Activated CD4-positive, alpha-beta T cell treated with anti-CD3 and anti-CD28 coated beads for 48 hours (primary cell): ENCODE data around the gene VWA5A.
A peak's percentile ranks its signal among the peaks of the same experiment; 100 is the strongest.

Experiments
- DNase-seq: peaks from one replicate; pipeline ENCODE4 v3.0.0-alpha.2; 2020

The VWA5A gene

DNA sequence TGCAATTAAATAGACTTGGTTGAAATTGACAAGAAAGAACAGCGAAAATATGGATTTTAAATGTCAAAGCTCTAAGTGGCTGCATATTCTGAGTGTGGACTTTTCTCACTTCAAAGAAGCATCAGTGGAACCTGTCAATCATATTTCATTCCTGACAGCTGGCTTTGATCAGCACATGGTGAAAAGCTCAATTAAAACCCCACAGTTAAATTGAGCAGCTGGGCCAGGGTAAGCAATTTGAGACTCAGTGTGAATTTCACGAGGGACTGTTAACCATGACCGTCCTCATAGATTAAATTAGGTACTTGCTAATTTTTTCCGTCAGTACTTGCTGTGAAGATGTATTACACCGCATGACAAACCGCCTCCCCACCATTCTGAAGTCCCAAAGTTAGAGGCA lies 56.9 kb downstream of the VWA5A start:
- DNase-seq = no peak

DNA sequence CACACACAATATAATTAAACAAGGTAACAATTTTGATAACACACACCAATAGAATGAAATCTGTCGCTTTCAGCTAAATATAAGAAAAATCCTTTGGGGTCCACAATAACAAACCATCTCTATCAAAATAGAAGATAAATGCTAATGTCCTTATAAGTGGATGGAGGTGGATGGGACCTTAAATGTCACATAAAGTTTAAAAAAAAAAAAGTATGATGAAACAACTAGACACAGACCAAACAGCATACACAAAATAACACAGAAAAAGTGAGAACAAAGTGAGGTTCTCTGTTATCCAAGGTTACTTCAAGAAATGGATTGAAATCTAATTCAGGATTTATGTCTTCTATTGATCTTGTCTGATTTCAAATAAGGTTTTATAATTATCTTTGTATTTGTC lies 57.3 kb downstream of the VWA5A start:
- no peak for DNase-seq

DNA sequence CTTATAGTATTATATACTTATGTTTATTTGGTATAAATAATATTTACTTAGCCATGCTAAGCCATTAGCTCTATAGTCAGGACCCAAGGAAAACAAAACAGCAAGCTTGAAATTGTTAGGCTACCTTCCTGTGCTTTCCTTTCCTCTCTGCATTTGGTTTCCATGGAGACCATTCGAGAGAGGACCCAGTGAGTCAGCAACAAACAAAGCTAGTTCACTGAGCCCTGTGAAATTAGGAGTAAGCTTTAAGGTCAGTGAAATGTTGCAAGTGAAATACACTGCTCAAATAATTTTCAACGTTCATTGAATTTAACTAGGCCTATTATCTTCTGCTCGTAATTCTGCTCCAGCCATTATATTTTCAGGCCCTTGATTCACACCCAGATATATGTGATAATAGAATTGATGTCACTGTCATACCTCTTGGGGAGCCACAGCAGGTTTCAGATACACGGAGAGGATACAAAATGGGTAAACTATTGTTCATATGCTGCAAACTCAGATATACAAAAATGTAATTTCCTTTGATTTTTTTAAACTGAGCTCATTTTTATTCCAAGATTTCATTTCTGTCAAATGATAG lies 58.8 kb downstream of the VWA5A start:
- DNase-seq = no peak

DNA sequence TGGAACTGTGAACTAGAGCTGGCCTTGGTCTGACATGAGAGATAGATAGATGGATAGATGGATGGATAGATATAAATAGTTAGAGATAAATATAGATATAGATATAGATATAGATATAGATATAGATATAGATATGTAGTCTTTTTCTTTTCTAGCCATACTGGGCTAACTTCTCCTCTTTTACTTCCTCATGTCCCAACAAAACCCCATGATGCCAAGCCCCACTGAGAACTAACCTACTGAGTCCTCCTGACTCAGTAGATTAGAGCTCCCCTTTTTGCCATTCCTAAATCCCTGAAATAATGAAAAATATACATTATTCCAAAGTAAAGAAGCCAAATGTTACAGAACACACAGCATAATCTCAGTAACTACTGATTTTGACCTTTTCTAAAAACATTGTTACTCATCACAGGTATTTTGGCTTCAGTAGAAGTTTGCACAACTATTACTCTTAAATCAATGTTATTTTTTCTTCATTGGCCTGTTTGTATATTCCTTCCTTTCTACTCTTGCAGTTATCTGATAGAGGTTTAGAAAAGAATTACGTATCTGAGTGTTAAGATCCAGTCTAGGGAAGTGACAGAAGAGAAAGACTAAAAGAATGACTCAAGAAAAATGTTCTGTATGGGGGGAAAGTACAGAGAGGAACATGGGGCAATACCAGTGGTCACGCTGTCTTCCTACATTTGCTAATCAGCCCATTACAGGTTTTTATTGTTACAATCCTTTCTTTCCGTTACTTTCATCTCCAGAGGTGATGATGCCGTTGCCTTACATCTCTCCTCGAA lies 61.9 kb downstream of the VWA5A start:
- DNase-seq = no peak

DNA sequence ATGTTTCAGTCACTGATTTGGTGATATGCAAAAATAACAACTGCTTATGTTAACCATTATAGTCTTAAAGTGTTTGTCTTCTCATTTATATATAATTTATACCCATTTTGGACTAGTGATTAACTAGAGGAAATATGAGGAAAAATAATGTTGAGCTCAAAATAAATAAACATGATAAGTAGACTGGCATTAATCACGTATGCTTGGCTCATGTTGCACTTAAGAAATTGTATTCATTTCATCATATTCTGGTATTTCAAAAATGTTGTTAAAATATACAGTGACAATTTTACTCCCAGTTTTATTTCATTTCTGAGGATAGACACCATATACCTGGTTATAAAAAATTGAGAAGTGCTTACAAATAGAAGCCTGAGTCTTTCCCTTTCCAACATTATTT lies 64.1 kb downstream of the VWA5A start:
- no peak for DNase-seq

DNA sequence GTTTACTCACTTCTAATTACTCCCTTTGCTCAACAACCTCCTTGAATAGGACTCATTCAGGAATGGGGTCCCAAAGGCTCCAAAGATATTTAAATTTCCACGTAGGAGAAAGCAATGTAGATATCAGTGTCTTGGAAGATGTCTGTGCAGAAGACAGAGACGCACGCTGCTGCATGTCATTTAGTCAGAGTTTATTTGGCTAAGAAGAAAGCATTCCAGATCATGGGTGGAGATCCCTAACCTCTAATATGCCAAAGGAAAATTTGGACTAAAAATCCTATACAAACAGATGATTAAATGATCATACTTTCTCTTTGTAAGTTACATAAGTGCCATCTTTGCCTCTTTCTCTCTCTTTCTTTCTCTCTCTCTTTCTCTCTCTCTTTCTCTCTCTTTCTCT lies 67.8 kb downstream of the VWA5A start, which contains the start of gene OR10D3:
TSS of gene OR10D3 (plus strand) at position 278 of the 400 bp plus-strand sequence. CDS start 1,925 bp downstream, outside the sequence.
- no peak for DNase-seq

DNA sequence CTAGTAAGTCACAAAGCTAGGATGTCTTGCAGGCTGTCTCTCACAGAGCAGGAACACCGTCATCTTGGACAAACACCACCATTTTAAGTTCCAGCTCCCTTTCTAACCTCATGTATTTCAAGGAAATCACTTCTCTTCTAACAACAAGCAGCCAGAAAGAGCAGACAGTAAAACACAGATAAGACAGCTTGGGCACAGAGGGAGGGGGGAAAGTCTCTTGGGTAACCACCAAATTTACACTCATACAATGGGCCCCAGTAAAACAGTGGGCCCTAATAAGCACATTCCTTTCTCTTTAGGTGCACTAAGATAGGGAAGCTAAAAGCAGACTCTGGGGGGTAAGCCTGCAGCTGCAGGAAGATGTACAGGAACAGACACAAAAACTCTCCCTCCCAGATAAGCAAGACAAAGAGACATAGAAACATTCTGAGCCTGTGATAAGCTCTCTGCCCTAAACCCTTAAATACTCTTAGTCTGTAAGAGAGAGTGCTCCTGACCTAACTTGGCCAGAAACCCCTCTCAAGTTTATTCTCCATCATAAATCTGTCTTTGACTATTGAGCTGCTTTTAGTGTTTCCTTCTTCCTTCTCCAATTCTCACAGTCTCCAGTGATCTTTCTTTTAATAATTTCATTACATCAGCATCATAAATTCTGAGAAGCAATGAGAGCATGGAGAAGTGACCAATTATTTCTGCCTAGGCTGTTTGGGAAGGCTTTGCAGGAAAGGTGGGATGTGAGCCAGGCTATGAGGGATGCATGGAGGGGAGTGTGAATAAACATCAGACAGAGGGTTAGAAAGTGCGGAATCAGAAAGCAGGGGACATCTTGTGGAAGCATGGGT lies 75.3 kb downstream of the VWA5A start:
- no peak for DNase-seq

DNA sequence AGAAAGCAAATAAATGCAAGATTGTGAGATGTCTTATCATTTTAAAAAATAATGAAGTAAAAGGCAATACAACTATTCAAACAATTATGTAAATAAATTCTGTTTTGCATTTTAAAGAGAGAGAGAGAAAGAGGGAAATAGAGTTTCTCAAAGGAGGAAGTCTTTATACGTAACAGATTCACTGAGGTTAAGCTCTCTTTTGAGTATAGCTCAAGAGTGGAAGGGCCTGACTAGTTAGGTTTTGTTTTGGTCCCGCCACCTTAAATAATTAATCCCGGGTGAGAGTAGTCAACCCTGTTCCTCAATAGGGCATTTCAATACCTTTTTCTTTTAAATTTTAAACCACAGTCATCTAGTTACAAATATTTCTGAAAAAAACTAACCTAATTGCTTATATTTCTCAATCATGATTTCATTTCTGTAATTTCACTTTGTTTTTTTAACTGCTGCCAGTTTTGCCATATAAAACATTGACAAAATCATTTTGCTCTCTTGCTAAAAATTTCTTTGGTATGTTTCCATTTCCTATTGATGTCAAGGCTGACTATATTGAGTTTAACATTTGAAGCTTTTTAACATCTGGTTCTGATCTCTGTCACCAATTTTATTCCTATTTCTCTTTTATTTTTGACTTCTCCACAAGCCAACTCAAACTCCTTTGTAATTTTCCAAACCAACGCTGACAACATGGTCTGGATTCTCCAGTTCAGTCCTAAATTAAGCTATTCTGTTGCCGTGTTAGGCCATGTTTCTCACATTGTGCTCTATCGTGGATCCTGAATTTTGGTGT lies 78.2 kb downstream of the VWA5A start:
- DNase-seq = no peak

DNA sequence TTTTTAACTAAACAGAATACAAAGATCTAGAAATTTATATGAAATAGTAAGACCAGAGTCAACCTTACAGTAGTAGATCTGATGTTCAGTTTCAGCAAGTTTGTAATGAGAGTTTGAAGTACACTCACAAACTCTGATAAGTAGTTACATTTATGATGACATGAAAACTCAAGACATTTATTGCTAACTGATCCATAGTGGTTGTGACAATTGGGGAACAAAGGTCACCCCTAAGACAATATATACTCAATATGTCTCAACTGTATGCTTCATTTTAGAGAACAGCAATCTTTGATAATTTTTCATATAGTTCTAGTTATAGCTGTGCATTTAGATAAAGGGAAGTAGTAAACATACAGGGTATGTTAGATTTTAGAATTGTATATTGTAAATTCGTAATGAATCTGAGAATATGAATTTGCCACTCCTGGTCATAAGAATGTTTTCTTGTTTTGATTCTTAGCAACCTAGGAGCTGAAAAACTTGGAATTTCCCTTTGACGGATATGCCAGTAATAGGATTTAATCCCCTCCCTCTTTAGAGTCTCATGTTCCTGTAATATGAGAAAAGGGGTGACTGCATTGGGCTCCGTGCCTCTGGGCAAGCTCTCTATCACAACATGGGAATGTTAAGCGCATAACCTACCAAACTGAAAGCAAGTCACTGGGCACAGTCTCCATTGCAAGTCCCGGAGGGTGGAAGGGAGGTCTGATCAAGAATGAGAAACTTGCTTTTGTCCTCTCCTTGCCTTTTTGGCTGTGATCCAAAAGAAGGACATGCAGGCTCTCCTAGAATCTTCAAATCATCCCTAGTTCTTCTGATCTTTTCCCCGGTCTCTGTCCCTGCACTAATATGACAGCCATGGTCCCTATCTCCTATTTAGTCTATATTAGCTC lies 79.3 kb downstream of the VWA5A start:
- DNase-seq = no peak

DNA sequence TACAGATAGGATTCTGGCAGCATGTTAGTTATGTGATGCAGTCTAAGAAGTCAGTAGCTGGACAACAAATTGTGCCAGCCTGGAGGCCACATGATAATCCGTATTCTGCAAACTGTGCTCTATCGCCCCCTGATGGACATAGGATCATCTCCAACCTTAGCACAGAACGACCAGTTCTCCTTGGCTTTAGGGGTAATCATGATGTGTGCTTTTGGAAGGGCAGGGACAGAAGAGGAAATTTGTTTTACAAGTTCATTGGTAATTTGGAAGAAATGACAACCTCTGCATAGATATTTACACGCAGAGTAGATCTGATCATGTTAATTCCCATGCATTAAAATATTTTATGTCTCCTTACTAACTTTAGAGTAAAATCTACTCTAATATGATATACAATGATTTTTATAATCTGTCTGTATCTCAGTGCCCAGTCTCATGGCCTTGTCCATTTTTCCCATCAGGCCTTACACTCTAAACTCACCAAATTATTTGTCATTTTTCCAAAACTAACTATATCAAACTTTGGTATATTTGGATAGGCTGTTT lies 80.0 kb downstream of the VWA5A start:
- DNase-seq = peak; percentile 56
